ENCODE measurements around the gene KIF1A.
"Not testable (repeated sequence)": the region's sequence is repeated elsewhere in the genome, so short reads cannot be mapped to it uniquely, and the experiment has no call there.

The KIF1A gene

GRCh38 chr2:240687045-240687740 is 132.8 kb downstream of the KIF1A start:
- no peak for DNase-seq (ENCODE audit: low read depth in 2 of 2)

- DNase-seq (ENCODE audit: low read depth in 2 of 2): no peak
Measured at GRCh38 chr2:240686460-240686859, 133.6 kb downstream of the KIF1A start.

GRCh38 chr2:240685771-240686371 is 134.1 kb downstream of the KIF1A start:
- no peak for DNase-seq (ENCODE audit: low read depth in 2 of 2)

GRCh38 chr2:240683980-240684728 is 135.9 kb downstream of the KIF1A start:
- DNase-seq (ENCODE audit: low read depth in 2 of 2): not testable (repeated sequence)

- not testable (repeated sequence) for DNase-seq (ENCODE audit: low read depth in 2 of 2)
Measured at GRCh38 chr2:240683329-240683979, 136.6 kb downstream of the KIF1A start.

GRCh38 chr2:240682431-240683224 is 137.4 kb downstream of the KIF1A start, which contains the start of gene AQP12B:
Gene AQP12B, minus strand, starts transcription at chr2:240682885. Its CDS starts 48 bp downstream, at chr2:240682837.
- not testable (repeated sequence) for DNase-seq (ENCODE audit: low read depth in 2 of 2)

GRCh38 chr2:240680185-240680584 is 139.8 kb downstream of the KIF1A start:
- DNase-seq (ENCODE audit: low read depth in 2 of 2): not testable (repeated sequence)

- DNase-seq (ENCODE audit: low read depth in 2 of 2): not testable (repeated sequence)
Measured at GRCh38 chr2:240678909-240679308, 141.1 kb downstream of the KIF1A start.

- DNase-seq (ENCODE audit: low read depth in 2 of 2): not testable (repeated sequence)
Measured at GRCh38 chr2:240678043-240678442, 142.0 kb downstream of the KIF1A start.

- DNase-seq (ENCODE audit: low read depth in 2 of 2): not testable (repeated sequence)
Measured at GRCh38 chr2:240675345-240675744, 144.7 kb downstream of the KIF1A start.

GRCh38 chr2:240674461-240675184 is 145.4 kb downstream of the KIF1A start:
- DNase-seq (ENCODE audit: low read depth in 2 of 2): not testable (repeated sequence)

GRCh38 chr2:240672701-240673190 is 147.3 kb downstream of the KIF1A start:
- DNase-seq (ENCODE audit: low read depth in 2 of 2): no peak

GRCh38 chr2:240672076-240672700 is 147.8 kb downstream of the KIF1A start:
- no peak for DNase-seq (ENCODE audit: low read depth in 2 of 2)

GRCh38 chr2:240670950-240671349 is 149.1 kb downstream of the KIF1A start:
- no peak for DNase-seq (ENCODE audit: low read depth in 2 of 2)

- no peak for DNase-seq (ENCODE audit: low read depth in 2 of 2)
Measured at GRCh38 chr2:240670402-240670801, 149.6 kb downstream of the KIF1A start.

- DNase-seq (ENCODE audit: low read depth in 2 of 2): no peak
Measured at GRCh38 chr2:240664622-240665021, 155.4 kb downstream of the KIF1A start.
